ENCODE data around the gene TYSND1.
"Not testable (repeated sequence)": the region's sequence is repeated elsewhere in the genome, so short reads cannot be mapped to it uniquely, and the experiment has no call there.

Gene TYSND1

DNA sequence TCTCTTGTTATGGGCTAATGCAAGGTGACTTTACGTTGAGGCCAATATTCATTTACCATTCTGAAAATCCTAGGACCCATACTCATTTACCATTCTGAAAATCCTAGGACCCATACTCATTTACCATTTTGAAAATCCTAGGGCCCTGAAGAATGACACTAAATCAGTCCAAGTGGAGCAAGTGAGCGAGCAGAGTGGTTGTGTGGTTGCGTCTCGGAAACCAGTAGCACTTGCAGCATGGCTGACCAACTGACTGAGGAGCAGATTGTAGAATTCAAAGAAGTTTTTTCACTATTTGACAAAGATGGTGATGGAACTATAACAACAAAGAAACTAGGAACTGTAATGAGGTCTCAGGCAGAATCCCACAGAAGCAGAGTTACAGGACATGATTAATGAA lies 16.9 kb upstream of the TYSND1 start:
- DNase-seq: no peak

DNA sequence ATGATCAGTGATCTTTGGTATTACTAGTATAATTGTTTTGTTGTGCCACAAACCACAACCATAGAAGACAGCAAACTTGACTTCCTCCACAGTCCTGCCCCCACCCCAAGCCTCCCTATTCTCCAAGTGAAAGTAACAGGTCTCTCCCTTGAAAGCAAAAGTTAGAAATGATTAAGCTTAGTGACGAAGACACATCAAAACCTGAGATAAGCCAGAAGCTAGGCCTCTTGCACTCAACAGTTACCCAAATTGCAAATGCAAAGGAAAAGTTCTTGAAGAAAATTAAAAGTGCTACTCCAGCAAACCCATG lies 16.3 kb upstream of the TYSND1 start:
- peak; percentile 70 for DNase-seq

DNA sequence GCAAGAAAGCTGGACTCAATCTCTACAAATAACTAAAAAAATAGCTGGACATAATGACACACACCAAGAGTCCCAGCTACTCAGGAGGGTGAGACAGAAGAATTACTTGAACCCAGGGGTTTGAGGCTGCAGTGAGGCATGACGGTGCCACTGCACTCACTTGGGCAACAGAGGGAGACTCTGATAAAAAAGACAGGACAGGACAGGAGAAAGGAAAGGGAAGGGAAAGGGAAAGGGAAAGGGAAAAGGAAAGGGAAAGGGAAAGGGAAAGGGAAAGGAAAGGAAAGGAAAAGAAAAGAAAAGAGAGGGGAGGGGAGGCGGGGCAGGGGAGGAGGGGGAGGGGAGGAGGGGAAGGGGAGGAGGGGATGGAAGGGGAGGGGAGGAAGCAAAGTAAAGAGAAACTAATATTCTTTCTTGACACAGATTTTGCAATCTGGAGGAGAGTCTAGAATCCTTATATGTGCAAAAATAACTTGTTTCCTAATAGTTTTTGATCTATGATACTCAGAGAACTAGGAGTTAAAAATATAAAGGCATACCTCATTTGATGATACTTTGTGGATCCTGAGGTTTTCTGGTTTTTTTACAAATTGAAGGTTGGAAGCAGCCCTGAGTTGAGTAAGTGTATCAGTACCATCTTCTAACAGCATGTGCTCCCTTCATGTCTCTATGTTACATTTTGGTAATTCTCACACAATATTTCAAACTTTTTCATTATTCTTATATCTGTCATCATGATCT lies 15.8 kb upstream of the TYSND1 start:
- no peak for DNase-seq

DNA sequence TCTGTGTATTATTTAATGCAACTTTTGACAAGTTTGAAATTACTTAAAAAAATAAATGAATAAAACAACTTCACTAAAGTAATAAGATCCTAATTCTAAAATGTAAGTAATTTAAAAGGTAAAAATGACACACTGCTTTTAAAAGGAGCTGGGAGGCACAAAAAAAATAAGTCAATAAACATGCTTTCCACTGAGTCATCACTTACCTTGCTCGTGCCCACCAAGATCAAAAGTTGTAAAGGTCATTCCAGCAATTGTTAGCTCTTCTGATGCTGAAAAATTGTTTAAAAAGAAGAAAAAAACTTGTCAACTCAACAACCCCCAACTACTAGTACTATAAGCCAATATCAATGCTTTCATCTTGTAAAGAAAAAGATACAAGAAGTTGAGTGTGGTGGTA lies 14.3 kb upstream of the TYSND1 start:
- no peak for DNase-seq

DNA sequence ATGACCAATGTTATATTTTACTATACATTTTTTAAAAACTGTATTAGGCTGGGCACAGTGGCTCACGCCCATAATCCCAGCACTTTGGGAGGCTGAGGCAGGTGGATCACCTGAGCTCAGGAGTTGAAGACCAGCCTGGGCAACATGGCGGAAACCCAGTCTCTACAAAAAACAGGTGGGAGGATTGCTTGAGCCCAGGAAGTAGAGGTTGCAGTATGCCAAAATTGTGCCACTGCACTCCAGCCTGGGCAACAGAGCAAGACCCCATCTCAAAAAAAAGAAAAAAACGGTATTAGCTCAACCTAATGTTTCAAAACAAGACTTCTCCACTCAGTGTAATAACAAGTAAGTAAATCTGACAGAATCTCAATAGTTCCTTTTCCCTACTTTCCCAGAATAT lies 12.9 kb upstream of the TYSND1 start:
- not testable (repeated sequence) for DNase-seq

DNA sequence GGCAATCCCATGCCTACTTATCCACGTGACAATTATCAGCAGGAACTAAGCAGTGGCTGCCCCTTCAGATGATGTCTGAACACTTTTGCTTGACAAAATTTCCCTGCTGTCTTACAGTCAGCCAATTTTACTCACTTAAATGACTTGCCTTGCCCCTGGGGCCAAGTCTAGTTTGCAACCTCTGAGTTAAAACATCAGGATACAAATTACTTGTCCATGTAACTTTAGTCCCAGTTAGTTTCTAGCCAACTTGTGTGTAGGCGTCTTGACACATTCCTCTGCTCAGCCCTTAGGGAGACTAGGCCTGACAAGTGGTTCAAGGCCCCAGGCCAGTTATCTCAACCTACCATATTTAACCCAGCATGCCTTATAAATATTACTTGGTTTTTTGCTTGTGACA lies 11.6 kb upstream of the TYSND1 start:
- DNase-seq: no peak

DNA sequence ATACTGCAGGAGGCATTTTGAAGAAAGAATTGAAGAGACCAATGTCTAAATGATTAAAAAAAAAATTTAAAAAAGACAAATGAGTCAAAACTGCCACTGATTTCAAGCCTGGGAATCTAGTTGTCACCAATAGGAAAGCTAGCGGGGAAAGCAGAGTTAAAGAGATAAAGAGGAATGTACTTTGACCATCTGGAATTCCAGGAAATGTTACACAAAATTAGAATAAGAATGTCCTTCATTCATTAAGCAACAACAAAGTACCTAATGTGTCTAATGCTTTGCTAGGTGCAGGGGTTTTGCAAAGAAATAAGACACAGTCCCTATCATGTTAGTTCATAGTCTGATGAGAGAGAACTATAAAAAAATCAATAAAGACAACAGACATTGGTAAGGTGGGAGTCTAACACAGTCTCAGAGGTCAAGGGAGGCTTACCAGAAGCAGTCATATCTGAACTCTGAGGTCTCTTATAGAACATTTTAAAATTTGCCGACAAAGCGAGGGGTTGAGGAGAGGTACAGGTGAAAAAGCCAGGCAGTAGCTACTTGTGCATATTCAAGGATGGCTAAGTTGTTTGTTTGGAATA lies 8.8 kb upstream of the TYSND1 start:
- no peak for DNase-seq

DNA sequence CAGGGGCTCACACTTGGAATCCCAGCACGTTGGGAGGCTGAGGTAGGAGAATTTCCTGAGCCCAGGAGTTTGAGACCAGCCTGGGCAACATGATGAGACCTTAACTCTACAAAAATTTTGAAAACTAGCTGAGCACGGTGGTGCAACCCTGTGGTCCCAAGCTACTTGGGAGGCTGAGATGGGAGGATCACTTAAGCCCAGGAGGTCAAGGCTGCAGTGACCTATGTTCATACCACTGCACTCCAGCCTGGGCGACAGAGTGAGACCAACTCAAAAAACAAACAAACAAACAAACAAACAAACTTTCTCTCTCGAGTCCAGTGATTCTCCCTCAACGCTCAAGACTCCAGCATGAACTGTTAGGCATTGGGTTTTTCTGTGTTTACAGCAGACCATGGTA lies 2.0 kb upstream of the TYSND1 start:
- DNase-seq: no peak

DNA sequence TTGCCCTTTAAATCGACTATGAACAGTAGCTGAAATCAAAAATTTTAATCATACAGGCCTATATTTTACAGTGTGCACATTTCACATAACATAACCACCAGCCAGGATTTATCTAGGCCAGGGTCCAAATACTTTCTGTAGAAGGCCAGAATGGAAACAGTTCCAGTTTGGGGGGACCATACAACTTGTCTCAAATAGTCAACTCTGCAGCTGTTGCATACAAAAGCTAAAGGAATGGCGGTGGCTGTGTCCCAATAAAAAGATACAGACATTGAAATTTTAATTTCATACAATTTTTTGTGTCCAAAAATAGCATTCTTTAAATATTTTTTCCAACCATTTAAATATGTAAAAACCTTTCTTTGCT lies 742 bp upstream of the TYSND1 start:
- no peak for DNase-seq

DNA sequence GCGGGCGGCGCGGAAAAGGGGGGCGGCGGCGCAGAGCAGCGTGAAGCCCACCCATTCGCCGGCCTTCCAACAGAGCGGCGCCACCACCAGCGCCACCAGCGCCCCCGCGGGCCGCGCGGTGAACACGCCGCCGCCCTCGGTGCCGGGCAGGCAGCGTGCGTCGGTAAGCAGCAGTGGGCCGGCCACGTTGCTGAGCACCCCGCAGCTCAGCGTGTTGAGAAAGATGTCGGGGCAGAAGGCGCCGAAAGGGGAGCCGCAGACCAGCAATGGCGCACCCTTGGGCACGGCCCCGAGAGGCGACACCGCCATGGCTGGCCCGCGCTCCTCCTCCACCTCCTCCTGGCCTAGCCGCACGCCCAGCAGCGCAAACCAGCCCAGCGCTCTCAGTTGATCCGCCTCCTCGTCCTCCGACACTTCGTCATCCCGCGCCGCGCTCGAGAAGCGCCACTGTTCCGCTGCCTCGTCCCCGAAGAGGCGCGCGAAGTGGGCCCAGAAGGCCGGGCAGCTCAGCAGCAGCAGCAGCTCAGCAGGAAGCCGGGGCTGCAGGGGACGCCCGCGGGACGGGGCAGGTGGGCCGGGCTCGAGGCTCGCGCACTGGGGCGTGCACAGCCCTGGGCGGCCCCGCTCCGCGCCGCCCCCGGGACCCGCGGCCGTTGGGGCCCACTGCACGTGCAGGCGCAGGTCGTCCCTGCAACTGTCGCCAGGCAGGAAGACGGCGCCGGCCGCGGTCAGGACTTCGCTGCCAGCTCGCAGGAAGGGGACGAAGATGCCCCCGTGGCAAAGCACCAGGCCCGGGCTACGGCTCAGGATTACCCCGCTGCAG lies 623 bp downstream of the TYSND1 start:
- DNase-seq: peak; percentile 77

GRCh38 chr10:70145166-70145665 lies 1.3 kb downstream of the TYSND1 start:
- no peak for DNase-seq

DNA sequence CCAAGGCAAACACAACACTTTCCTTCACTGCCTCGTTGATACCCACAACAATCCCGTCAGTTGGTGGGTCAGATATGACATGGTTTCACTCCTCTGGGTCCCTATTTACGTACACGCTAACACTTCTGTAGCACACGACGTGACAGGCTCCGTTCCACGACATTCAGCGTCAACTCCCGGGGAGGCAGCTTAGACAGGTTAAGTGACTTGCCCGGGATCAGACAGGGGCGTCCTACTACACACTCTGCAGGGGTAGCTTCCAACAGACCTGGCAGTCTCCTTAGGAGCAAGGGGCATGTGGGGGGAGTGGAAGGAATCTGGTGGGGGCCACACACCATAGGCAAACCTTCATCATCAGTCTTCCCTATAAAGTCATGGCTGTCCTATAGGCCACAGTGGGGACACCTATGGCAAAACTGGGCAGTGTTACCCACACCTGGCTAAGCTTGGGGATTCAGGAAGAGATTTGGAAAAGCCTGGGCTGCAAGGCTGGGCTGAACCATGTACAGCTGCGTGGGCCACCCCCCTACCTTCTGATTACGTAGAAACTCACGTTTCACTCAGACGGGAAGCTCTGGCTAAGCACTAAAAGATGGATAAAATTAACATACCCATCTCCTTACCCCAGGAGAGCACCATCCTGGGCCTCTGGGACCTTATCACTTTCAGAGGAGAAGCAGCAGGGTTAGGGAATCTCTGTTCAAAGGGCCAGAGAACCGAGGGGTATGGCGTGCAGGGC lies 2.0 kb downstream of the TYSND1 start:
- no peak for DNase-seq

GRCh38 chr10:70142555-70142954 lies 3.9 kb downstream of the TYSND1 start:
- DNase-seq: no peak

DNA sequence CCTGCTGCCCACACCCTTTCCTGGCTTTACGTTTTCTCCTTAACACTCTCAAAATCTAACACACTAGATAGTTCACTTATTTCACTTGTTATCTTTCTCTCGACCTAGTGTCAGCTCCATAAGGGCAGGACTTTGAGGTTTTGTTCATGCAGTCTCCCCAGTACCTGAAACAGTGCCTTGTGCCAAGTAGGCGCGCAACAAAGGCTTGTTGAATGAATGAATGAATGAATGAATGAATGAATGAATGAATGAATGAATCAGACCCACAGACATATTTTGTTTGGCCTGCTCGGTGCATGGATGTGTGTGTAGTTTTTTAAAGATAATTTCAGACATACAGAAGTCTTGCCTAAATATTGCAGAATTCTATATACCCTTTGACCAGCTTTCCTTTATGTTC lies 6.2 kb downstream of the TYSND1 start:
- no peak for DNase-seq

- DNase-seq: no peak
Observed at GRCh38 chr10:70139997-70140250, 6.6 kb downstream of the TYSND1 start.

GRCh38 chr10:70139151-70139996 lies 7.1 kb downstream of the TYSND1 start:
- no peak for DNase-seq

DNA sequence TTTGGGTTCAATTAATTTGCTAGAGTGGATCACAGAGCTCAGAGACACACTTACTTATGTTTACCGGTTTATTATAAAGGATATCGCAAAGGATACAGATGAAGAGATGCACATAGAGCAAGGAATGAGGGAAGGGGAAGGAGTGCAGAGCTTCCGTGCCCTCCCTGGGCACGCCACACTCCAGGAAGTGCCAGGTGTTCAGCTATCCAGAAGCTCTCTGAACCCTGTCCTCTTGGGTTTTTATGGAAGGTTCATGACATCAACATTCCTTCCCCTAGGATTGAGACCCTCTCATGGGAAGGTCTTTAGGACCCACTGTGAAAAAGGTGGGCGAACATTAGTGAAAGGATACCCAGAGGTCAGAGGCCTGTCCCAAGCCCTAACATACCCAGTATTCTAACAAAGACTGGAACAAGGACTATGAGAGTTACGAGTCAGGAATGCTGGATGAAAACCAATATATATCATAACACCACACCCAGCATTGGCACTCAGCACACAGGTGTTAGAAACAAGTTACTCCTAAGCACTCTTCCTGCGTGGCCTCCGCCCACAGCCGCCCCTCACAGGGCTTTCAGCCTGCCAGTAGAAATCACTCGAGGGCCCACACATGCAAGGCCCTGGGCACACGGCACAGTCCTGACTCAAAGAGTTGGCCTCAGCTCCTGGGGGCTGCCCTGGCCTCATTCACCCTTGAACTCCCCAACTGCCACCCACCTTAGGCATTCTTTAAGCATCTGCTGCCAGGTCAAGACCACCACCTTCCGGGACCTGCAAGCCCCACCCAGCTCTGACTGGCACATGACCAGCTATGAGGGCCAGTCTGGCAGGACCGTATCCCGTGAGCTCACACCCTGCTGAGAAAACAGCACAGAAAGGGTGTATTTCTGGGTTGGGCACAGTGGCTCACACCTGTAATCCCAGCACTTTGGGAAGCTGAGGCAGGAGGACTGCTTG lies 8.3 kb downstream of the TYSND1 start:
- no peak for DNase-seq

DNA sequence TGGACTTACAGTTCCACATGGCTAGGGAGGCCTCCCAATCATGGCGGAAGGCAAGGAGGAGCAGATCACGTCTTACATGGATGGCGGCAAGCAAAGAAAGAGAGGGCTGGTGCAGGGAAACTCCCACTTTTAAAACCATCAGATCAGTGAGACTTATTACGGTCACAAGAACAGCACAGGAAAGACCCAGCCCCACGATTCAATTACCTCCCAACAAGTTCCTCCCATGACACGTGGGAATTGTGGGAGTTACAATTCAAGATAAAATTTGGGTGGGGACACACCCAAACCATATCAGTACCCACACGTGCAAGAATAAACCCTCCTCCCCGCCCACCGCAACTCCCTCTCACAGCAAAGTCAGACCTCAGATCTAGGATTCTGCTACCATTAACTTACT lies 9.4 kb downstream of the TYSND1 start:
- DNase-seq: no peak

GRCh38 chr10:70135684-70136083 lies 10.8 kb downstream of the TYSND1 start:
- DNase-seq: no peak

DNA sequence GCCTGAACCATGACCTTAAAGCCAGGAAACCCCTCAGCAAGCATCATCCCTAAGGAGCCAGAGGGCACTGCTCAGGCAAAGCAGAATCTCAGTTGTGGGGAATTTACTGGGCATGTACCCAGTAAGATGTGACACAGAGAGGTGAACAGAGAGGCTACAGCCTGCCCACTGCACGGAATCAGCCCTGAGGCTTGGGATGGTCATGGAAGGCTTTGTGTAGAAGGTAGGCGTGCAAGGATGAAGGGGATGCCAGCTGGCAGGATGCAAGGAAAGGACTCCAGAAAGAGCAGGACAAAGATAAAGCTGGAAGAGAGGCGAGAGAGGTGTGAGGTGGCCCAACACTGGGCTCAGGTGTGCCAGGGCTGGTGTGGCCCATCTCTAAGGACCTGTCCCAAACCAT lies 11.5 kb downstream of the TYSND1 start:
- DNase-seq: no peak

Data from activated naive CD4-positive, alpha-beta T cell treated with Interleukin-2 at 50 U/mL for 16 hours (primary cell).